Nephron (organoid): ENCODE measurements around the gene ULK2.
A peak's percentile ranks its signal among the peaks of the same experiment; 100 is the strongest.

Experiments used
- H3K27ac Mint-ChIP-seq, 3 experiments: 2 replicates each; pipeline ENCODE4 v1.8.0; 2020; ENCODE audit warnings: mixed read lengths in 3 of 3, mild to moderate bottlenecking in 2 of 3, moderate library complexity in 1 of 3
- H3K27me3 Mint-ChIP-seq: 2 replicates; pipeline ENCODE4 v1.8.0; 2021; ENCODE audit warnings: low read depth, mild to moderate bottlenecking, moderate library complexity, mixed read lengths
- H3K36me3 Mint-ChIP-seq: 2 replicates; pipeline ENCODE4 v1.8.0; 2020; ENCODE audit warnings: low read depth, mixed read lengths
- H3K4me1 Mint-ChIP-seq: 2 replicates; pipeline ENCODE4 v1.8.0; 2020; ENCODE audit warnings: mixed read lengths
- H3K4me3 Mint-ChIP-seq, 3 experiments: 2 replicates each; pipeline ENCODE4 v1.8.0; 2020; ENCODE audit warnings: mild to moderate bottlenecking in 3 of 3, mixed read lengths in 3 of 3, moderate library complexity in 2 of 3
- H3K9me3 Mint-ChIP-seq: 2 replicates; pipeline ENCODE4 v1.8.0; 2020; ENCODE audit warnings: mixed read lengths
- CTCF ChIP-seq, 3 experiments: fragments of 200-600 bp; sonication (generic); IDR thresholded peaks; one replicate each; pipeline ENCODE4 v1.5.0; 2021; ENCODE audit warnings: antibody characterized with exemption in 3 of 3; ENCODE audit not compliant: unreplicated experiment in 3 of 3

The ULK2 gene

GRCh38 chr17:19781488-19782458, 86.0 kb downstream of the ULK2 start:
- H3K4me3 Mint-ChIP-seq, result no peak overlapping the region
- TF ChIP-seq CTCF (IDR thresholded peaks at IDR 0.05; ENCODE audit: unreplicated experiment in 3 of 3), result no peak
- H3K9me3 Mint-ChIP-seq, result no peaks in the 10 kb centered on the region
- no peaks in the 10 kb centered on the region for H3K27me3 Mint-ChIP-seq
- H3K27ac Mint-ChIP-seq, result no peak overlapping the region
- peaks cover 51% of the 10 kb centered on the region for H3K36me3 Mint-ChIP-seq
- no peaks in the 10 kb centered on the region for H3K4me1 Mint-ChIP-seq

GRCh38 chr17:19780846-19781245, 86.9 kb downstream of the ULK2 start:
- TF ChIP-seq CTCF (IDR thresholded peaks at IDR 0.05; ENCODE audit: unreplicated experiment in 3 of 3), result no peak
- no peak overlapping the region for H3K4me3 Mint-ChIP-seq
- H3K27ac Mint-ChIP-seq, result no peak overlapping the region
- H3K36me3 Mint-ChIP-seq, result peaks cover 59% of the 10 kb centered on the region
- no peaks in the 10 kb centered on the region for H3K27me3 Mint-ChIP-seq
- no peaks in the 10 kb centered on the region for H3K9me3 Mint-ChIP-seq
- H3K4me1 Mint-ChIP-seq, result no peaks in the 10 kb centered on the region

GRCh38 chr17:19773534-19773933, 94.2 kb downstream of the ULK2 start:
- Mint-ChIP-seq H3K4me3 (no peak overlapping the region), H3K36me3 (peaks cover 48% of the 10 kb centered on the region), H3K4me1 (peaks cover 9% of the 10 kb centered on the region), H3K9me3 (no peaks in the 10 kb centered on the region), H3K27ac (peak overlapping the region in 1 of 3 experiments; percentile 37), H3K27me3 (no peaks in the 10 kb centered on the region)
- TF ChIP-seq CTCF (IDR thresholded peaks at IDR 0.05; ENCODE audit: unreplicated experiment in 3 of 3), result no peak

GRCh38 chr17:19771971-19772630, 95.6 kb downstream of the ULK2 start:
- TF ChIP-seq CTCF (IDR thresholded peaks at IDR 0.05; ENCODE audit: unreplicated experiment in 3 of 3), result no peak
- Mint-ChIP-seq H3K27me3 (no peaks in the 10 kb centered on the region), H3K4me3 (no peak overlapping the region), H3K36me3 (peaks cover 36% of the 10 kb centered on the region), H3K27ac (no peak overlapping the region), H3K9me3 (no peaks in the 10 kb centered on the region), H3K4me1 (peaks cover 9% of the 10 kb centered on the region)

GRCh38 chr17:19770985-19771735, 96.6 kb downstream of the ULK2 start:
- H3K9me3 Mint-ChIP-seq, result no peaks in the 10 kb centered on the region
- no peaks in the 10 kb centered on the region for H3K27me3 Mint-ChIP-seq
- no peak for TF ChIP-seq CTCF (IDR thresholded peaks at IDR 0.05; ENCODE audit: unreplicated experiment in 3 of 3)
- H3K27ac Mint-ChIP-seq, result peak overlapping the region in 2 of 3 experiments; percentile 34 to 39
- peaks cover 16% of the 10 kb centered on the region for H3K4me1 Mint-ChIP-seq
- peaks cover 27% of the 10 kb centered on the region for H3K36me3 Mint-ChIP-seq
- no peak overlapping the region for H3K4me3 Mint-ChIP-seq
